ENCODE data around the gene QSOX2.
"Not testable (repeated sequence)": the region's sequence is repeated elsewhere in the genome, so short reads cannot be mapped to it uniquely, and the experiment has no call there.

The QSOX2 gene

GRCh38 chr9:136282272-136282861 lies 36.8 kb upstream of the QSOX2 start:
- no peak for DNase-seq

- DNase-seq = no peak
These were observed 36.0 kb upstream of the QSOX2 start for GRCh38 chr9:136281421-136282271.

- no peak for DNase-seq
These were observed 35.1 kb upstream of the QSOX2 start for GRCh38 chr9:136280535-136281315.

GRCh38 chr9:136279471-136279870 lies 33.9 kb upstream of the QSOX2 start:
- DNase-seq = no peak

- no peak for DNase-seq
These were observed 33.3 kb upstream of the QSOX2 start for GRCh38 chr9:136278894-136279293.

GRCh38 chr9:136278221-136278620 lies 32.6 kb upstream of the QSOX2 start:
- DNase-seq = no peak

- DNase-seq = no peak
These were observed 32.1 kb upstream of the QSOX2 start for GRCh38 chr9:136277746-136278145.

- DNase-seq = no peak
These were observed 31.1 kb upstream of the QSOX2 start for GRCh38 chr9:136276716-136277115.

GRCh38 chr9:136275655-136276429 lies 30.2 kb upstream of the QSOX2 start:
- no peak for DNase-seq

- no peak for DNase-seq
These were observed 29.4 kb upstream of the QSOX2 start for GRCh38 chr9:136274786-136275654.

- DNase-seq = no peak
These were observed 28.5 kb upstream of the QSOX2 start for GRCh38 chr9:136273921-136274785.

GRCh38 chr9:136273244-136273865 lies 27.7 kb upstream of the QSOX2 start:
- no peak for DNase-seq

GRCh38 chr9:136270173-136270705 lies 24.6 kb upstream of the QSOX2 start:
- no peak for DNase-seq

GRCh38 chr9:136268735-136269134 lies 23.1 kb upstream of the QSOX2 start:
- no peak for DNase-seq

GRCh38 chr9:136268318-136268717 lies 22.7 kb upstream of the QSOX2 start:
- no peak for DNase-seq

GRCh38 chr9:136267261-136268111 lies 21.9 kb upstream of the QSOX2 start:
- DNase-seq = peak; percentile 53

- not testable (repeated sequence) for DNase-seq
These were observed 21.0 kb upstream of the QSOX2 start for GRCh38 chr9:136266641-136267040.

- DNase-seq = no peak
These were observed 20.1 kb upstream of the QSOX2 start for GRCh38 chr9:136265561-136266355.

Data from DMS153 (cell line).